Measurements from ENCODE around the gene GRK2.

Gene GRK2

GRCh38 chr11:67292671-67293070, 26.4 kb downstream of the GRK2 start:
- H3K27ac Mint-ChIP-seq, result peak overlapping the region; percentile 90
- peaks cover 40% of the 10 kb centered on the region for H3K4me1 Mint-ChIP-seq
- H3K9me3 Mint-ChIP-seq, result peaks cover 6% of the 10 kb centered on the region
- peaks cover 20% of the 10 kb centered on the region for H3K36me3 Mint-ChIP-seq
- H3K27me3 Mint-ChIP-seq, result no peaks in the 10 kb centered on the region
- H3K4me3 Mint-ChIP-seq, result peak overlapping the region; percentile 3

GRCh38 chr11:67293090-67293489, 26.8 kb downstream of the GRK2 start:
- H3K27me3 Mint-ChIP-seq, result no peaks in the 10 kb centered on the region
- H3K9me3 Mint-ChIP-seq, result peaks cover 6% of the 10 kb centered on the region
- H3K36me3 Mint-ChIP-seq, result peaks cover 20% of the 10 kb centered on the region
- H3K4me1 Mint-ChIP-seq, result peaks cover 39% of the 10 kb centered on the region
- H3K27ac Mint-ChIP-seq, result peak overlapping the region; percentile 90
- H3K4me3 Mint-ChIP-seq, result peak overlapping the region; percentile 3

- Mint-ChIP-seq H3K27me3 (no peaks in the 10 kb centered on the region), H3K4me1 (peaks cover 45% of the 10 kb centered on the region), H3K27ac (no peak overlapping the region), H3K9me3 (peaks cover 6% of the 10 kb centered on the region), H3K4me3 (no peak overlapping the region), H3K36me3 (peaks cover 22% of the 10 kb centered on the region)
Observed at GRCh38 chr11:67295846-67296245, 29.6 kb downstream of the GRK2 start.

- H3K27ac Mint-ChIP-seq, result peak overlapping the region; percentile 19
- H3K27me3 Mint-ChIP-seq, result no peaks in the 10 kb centered on the region
- H3K4me1 Mint-ChIP-seq, result peaks cover 30% of the 10 kb centered on the region
- peaks cover 6% of the 10 kb centered on the region for H3K9me3 Mint-ChIP-seq
- H3K36me3 Mint-ChIP-seq, result peaks cover 20% of the 10 kb centered on the region
- no peak overlapping the region for H3K4me3 Mint-ChIP-seq
Observed at GRCh38 chr11:67298786-67299185, 32.5 kb downstream of the GRK2 start.

DNA sequence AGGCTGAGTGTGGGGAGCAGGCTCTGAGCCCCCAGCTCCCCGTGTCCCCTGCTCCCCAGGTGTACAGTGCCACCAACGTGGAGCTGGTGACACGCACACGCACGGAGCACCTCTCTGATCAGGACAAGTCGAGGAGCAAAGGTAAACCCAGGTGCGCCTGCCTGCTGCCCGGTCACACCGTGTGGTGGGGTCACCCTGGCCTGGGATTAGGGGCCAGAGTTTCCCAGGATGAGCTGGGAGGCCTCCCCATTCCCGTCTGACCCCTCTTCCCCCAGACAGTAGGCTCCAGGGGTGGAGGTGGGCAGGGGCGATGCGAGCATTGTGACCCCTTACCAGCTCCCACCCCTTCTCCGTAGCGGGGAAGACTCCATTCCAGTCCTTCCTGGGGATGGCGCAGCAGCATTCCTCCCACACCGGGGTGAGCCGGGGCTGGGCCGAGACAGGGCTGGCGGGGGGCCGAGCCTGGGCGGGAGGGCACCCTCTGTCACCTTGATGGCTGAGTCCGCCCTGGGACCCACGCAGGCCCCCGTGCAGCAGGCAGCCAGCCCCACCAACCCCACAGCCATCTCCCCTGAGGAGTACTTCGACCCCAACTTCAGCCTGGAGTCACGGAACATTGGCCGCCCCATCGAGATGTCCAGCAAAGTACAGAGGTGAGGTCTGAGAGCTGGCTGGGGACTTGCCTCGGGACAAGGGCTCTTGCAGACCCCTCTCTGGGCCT, 33.4 kb downstream of the GRK2 start:
- peaks cover 27% of the 10 kb centered on the region for H3K4me1 Mint-ChIP-seq
- peaks cover 6% of the 10 kb centered on the region for H3K9me3 Mint-ChIP-seq
- H3K4me3 Mint-ChIP-seq, result no peak overlapping the region
- no peaks in the 10 kb centered on the region for H3K27me3 Mint-ChIP-seq
- H3K27ac Mint-ChIP-seq, result no peak overlapping the region
- H3K36me3 Mint-ChIP-seq, result peaks cover 18% of the 10 kb centered on the region

DNA sequence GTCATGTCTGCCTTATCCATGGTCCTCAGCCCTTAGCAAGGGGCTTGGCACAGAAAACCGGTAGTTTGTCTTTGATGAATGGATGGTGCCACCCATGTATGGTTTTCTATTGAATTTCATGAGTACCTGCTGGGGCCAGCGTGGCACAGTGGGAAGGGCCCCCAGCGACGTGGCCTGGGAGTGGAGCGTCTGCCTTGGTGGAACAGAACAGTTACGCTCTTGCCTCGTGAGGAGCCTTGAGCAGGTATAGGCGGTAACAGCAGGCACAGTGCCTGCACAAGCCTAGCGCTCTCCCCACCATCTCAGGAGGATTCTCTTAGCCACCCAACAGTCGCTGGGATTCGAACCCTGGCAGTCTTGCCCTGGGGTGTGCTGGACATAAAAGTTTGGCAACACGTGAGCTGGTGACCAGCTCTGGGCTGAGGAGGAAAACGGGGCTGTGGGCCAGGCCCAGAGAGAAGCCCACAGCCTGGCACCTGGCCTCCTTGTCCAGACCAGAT, 34.0 kb downstream of the GRK2 start:
- Mint-ChIP-seq H3K27me3 (no peaks in the 10 kb centered on the region), H3K36me3 (peaks cover 18% of the 10 kb centered on the region), H3K4me1 (peaks cover 30% of the 10 kb centered on the region), H3K9me3 (peaks cover 6% of the 10 kb centered on the region), H3K4me3 (no peak overlapping the region), H3K27ac (no peak overlapping the region)

DNA sequence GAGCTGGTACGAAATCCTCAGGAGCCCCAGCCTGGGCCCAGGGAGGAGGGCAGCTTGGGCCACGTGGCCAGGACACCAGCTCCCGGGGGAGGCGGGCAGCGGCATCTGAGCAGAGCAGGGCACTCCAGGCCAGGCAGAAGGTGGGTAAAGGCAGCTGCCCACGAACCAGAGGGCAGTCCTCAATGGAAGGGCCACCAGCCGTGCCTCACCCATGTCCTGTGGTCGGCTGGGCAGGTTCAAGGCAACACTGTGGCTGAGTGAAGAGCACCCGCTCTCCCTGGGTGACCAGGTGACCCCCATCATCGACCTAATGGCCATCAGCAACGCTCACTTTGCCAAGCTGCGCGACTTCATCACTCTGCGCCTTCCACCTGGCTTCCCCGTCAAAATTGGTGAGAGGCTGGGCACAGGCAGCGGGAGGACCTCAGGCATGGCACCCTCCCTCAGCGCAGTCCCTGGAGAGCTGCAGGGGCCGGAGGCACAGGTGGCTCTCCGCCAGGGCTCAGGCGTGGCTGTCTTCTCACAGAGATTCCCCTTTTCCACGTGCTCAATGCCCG, 34.6 kb downstream of the GRK2 start:
- Mint-ChIP-seq H3K4me3 (no peak overlapping the region), H3K27ac (no peak overlapping the region), H3K36me3 (peaks cover 14% of the 10 kb centered on the region), H3K9me3 (peaks cover 6% of the 10 kb centered on the region), H3K4me1 (peaks cover 28% of the 10 kb centered on the region), H3K27me3 (no peaks in the 10 kb centered on the region)

GRCh38 chr11:67301313-67301921, 35.1 kb downstream of the GRK2 start:
- Mint-ChIP-seq H3K27ac (no peak overlapping the region), H3K9me3 (peaks cover under 1% of the 10 kb centered on the region), H3K4me1 (peaks cover 22% of the 10 kb centered on the region), H3K27me3 (no peaks in the 10 kb centered on the region), H3K4me3 (no peak overlapping the region), H3K36me3 (peaks cover 8% of the 10 kb centered on the region)

DNA sequence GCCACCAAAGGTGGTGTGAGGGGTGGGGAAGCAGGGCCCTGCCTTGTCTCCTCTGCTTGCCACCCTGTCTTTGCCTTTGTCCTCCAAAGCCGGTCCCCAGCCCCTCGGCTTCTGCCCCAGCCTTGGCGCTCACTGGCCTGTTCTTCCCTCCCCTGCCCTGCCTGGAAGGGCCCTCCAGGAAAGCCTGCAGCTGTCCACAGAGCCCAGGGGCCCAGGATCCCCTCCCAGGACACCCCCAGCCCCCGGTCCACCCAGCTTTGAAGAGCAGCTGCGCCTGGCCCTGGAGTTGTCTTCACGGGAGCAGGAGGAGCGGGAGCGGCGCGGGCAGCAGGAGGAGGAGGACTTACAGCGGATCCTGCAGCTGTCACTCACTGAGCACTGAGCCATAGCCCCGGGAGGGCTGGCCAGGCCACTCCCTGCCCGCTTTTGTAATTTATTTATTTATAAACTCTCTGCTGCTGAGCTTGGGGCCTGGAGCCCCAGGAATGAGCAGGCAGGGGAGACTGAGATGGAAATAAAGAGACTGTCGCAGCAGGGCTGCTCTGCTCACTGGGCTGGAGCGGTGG, 35.8 kb downstream of the GRK2 start:
- no peaks in the 10 kb centered on the region for H3K9me3 Mint-ChIP-seq
- peaks cover 2% of the 10 kb centered on the region for H3K36me3 Mint-ChIP-seq
- peak overlapping the region; percentile 19 for H3K4me3 Mint-ChIP-seq
- H3K27me3 Mint-ChIP-seq, result no peaks in the 10 kb centered on the region
- H3K27ac Mint-ChIP-seq, result peak overlapping the region; percentile 65
- peaks cover 16% of the 10 kb centered on the region for H3K4me1 Mint-ChIP-seq

GRCh38 chr11:67302571-67303131, 36.4 kb downstream of the GRK2 start:
- H3K27ac Mint-ChIP-seq, result no peak overlapping the region
- H3K9me3 Mint-ChIP-seq, result no peaks in the 10 kb centered on the region
- H3K4me1 Mint-ChIP-seq, result peaks cover 14% of the 10 kb centered on the region
- H3K36me3 Mint-ChIP-seq, result peaks cover 2% of the 10 kb centered on the region
- H3K4me3 Mint-ChIP-seq, result peak overlapping the region; percentile 19
- H3K27me3 Mint-ChIP-seq, result no peaks in the 10 kb centered on the region

- Mint-ChIP-seq H3K27me3 (no peaks in the 10 kb centered on the region), H3K9me3 (no peaks in the 10 kb centered on the region), H3K4me1 (peaks cover 9% of the 10 kb centered on the region), H3K27ac (peak within 1 kb of the TSS; percentile 65), H3K36me3 (peaks cover 2% of the 10 kb centered on the region), H3K4me3 (peak within 1 kb of the TSS; percentile 63)
Observed at GRCh38 chr11:67303132-67303834, 37.0 kb downstream of the GRK2 start, which contains the start of gene SSH3. Gene SSH3 (plus strand): TSS chr11:67303530. CDS start chr11:67303626, 96 bp downstream.

DNA sequence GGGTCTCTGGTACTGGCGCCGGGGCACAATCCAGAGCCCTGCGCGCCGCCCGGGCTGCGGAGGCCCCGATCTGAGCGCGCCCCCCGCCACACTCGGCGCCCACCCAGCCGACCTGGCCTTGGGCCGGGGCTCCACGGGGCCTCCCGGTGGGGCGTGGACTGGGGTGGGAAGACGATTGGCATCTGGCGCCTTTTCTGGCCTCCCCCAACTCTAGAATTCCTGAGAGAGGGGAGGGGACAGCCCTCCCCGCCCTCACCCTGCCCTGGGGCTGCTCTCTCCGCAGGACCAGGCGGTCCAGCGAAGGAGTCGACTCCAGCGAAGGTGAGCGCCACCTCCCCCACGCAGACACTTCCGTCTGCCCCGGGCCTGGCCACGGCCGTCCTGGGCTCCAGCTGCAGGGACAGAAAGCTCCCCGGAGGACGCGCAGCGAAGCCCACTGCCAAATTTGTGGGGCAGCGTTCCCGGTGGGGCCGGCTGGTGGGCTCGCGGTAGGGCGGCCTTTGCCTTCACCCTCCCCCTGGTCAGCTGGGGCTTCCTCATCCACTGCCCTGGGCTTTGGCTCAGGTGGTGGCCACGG, 37.6 kb downstream of the GRK2 start:
- Mint-ChIP-seq H3K27ac (no peak overlapping the region), H3K4me1 (peaks cover 5% of the 10 kb centered on the region), H3K27me3 (no peaks in the 10 kb centered on the region), H3K4me3 (peak overlapping the region; percentile 63), H3K36me3 (no peaks in the 10 kb centered on the region), H3K9me3 (no peaks in the 10 kb centered on the region)

DNA sequence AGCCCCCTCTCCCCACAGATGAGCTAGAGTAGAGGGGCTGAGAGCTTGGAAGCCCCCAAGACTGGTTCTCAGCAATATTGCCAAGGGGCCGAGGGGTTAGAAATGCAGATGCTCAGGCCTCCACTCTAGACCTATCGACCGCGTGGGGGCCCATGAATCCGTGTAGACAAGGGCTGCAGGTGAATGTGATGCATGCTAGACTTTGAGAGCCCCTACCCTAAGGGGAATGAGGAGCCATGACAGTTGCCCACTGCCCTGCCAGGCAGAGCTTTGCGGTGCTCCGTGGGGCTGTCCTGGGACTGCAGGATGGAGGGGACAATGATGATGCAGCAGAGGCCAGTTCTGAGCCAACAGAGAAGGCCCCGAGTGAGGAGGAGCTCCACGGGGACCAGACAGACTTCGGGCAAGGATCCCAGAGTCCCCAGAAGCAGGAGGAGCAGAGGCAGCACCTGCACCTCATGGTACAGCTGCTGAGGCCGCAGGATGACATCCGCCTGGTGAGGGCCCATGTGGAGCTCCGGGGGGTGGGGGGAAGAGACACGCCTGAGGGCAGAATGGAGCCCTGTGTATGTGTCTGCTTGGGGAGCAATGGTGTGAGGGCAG, 38.3 kb downstream of the GRK2 start:
- Mint-ChIP-seq H3K27ac (no peak overlapping the region), H3K36me3 (no peaks in the 10 kb centered on the region)

DNA sequence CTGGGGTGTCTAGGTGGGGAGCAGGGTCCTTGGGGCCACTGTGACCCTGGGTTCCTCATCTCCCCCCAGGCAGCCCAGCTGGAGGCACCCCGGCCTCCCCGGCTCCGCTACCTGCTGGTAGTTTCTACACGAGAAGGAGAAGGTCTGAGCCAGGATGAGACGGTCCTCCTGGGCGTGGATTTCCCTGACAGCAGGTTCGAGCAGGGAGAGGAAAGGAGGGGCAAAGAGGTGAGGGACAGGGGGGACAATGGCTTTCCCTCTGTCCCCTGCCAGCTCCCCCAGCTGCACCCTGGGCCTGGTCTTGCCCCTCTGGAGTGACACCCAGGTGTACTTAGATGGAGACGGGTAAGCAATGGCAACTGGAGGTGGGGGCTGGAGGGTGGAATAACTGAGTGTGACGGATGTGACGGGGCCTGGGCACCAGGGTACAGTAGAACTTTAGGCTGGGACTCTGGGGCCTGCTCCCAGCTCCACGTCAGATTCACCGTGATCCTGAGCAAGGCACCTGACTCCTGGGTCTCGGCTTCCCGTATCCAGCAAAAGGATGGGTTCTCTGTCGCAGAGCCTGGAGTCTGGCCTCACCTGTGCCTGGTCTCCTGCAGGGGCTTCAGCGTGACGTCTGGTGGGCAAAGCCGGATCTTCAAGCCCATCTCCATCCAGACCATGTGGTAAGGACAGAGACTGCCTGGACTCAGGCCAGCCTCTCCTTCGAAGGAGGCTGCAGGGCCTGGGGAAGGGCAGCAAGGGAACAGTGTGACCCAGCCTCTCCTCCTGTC, 40.7 kb downstream of the GRK2 start:
- Mint-ChIP-seq H3K4me1 (peaks cover 12% of the 10 kb centered on the region), H3K27ac (peak overlapping the region; percentile 12), H3K36me3 (no peaks in the 10 kb centered on the region), H3K27me3 (no peaks in the 10 kb centered on the region), H3K4me3 (no peak overlapping the region), H3K9me3 (no peaks in the 10 kb centered on the region)

More for the DNA sequence above, 38.3 kb downstream of the GRK2 start:
- no peaks in the 10 kb centered on the region for H3K9me3 Mint-ChIP-seq
- H3K27me3 Mint-ChIP-seq, result no peaks in the 10 kb centered on the region
- peaks cover 5% of the 10 kb centered on the region for H3K4me1 Mint-ChIP-seq
- H3K4me3 Mint-ChIP-seq, result peak overlapping the region; percentile 11
